Psoas muscle (tissue), 8 donors: Measurements from ENCODE around the gene NUDC. TPM values are rescaled to one million over a fixed set of nuclear protein-coding genes. Genes with fewer than 3 reads are reported as not detected.

Experiments
- ATAC-seq, 4 donors: fragments of 200-7000 bp; cut with Tn5 transposase; one replicate each; pipeline ENCODE4 v1.9.1; 2020; ENCODE audit warnings: moderate library complexity in 3 of 4, mild to moderate bottlenecking in 2 of 4
- DNase-seq, 2 donors: peaks; one replicate each; pipeline ENCODE4 v3.0.0-alpha.2; 2020
- H3K27ac ChIP-seq: fragments of 200-600 bp; one replicate; pipeline ENCODE4 v1.8.0; 2022
- H3K27me3 ChIP-seq, 3 donors: fragments of 200-600 bp in 1 of 3; one replicate each; pipeline versions ENCODE4 v1.6.1 to v1.8.0; 2013 to 2022; ENCODE audit warnings: low read length in 2 of 3, mild to moderate bottlenecking in 2 of 3, moderate library complexity in 1 of 3; ENCODE audit not compliant: insufficient read depth in 3 of 3
- H3K36me3 ChIP-seq, 2 donors: fragments of 200-600 bp in 1 of 2; one replicate each; pipeline versions ENCODE4 v1.6.1 to v1.8.0; 2013 to 2022; ENCODE audit warnings: low read depth in 1 of 2, mild to moderate bottlenecking in 1 of 2, moderate library complexity in 1 of 2; ENCODE audit not compliant: insufficient read depth in 1 of 2
- H3K4me1 ChIP-seq: fragments of 200-600 bp; one replicate; pipeline ENCODE4 v1.8.0; 2022
- H3K4me3 ChIP-seq: fragments of 200-600 bp; one replicate; pipeline ENCODE4 v1.8.0; 2022; ENCODE audit warnings: mild to moderate bottlenecking
- H3K9me3 ChIP-seq: fragments of 200-600 bp; one replicate; pipeline ENCODE4 v1.8.0; 2022
- WGBS, 3 donors: extraction: QIAGEN DNeasy Blood & Tissue Kit; methylation state at CpG; one replicate each; pipeline versions ENCODE4 v1.1.6 to v1.1.7; 2013; 5-methylcytosine and 5-hydroxymethylcytosine counted together
- intact Hi-C, 2 donors: fragments of 100-400 bp; cut with DNase I; formaldehyde crosslinking; loops; one replicate each; pipeline versions ENCODE4 v1.11.0 to v1.14.2; 2022
- polyA plus RNA-seq, 3 donors: library from polyadenylated mRNA; stranded (reverse); fragments of 200-250 nt; gene quantifications; one replicate each; pipeline ENCODE4 v1.2.3, GENCODE V29; 2013
- total RNA-seq, 4 donors: library from RNA; stranded (reverse); fragmentation: NEBNext Ultra II Directional in 2 of 4; extraction: Animal tissue kit (Norgen Biotek cat#: 25700) in 2 of 4; gene quantifications; one replicate each; pipeline versions ENCODE4 v1.2.1 to v1.2.4, GENCODE V29; 2021 to 2023
- TF ChIP-seq, protein P1 (sequence below): fragments of 200-600 bp; IDR thresholded peaks from one replicate; pipeline ENCODE4 v1.8.0; 2022; ENCODE audit warnings: antibody characterized with exemption
- donor health status: healthy with polysubstance abuse.
- donor health status: DM: no; HTN: no; CAD: no; lungs with moderate emphysema.
- donor health status: Bipolar disorder and iron deficiency.
- donor health status: healthy.
- donor health status: DM: yes; HTN: yes; CAD: no.
- donor health status: DM: no; HTN: no; CAD: no.
- donor health status: DM: no; HTN: no; CAD: no.
- donor health status: DM: yes; HTN: yes; CAD: no.

NUDC gene
- total and polyA plus RNA-seq, 7 donors, result 55.7 to 105 (median 65.5) TPM

DNA sequence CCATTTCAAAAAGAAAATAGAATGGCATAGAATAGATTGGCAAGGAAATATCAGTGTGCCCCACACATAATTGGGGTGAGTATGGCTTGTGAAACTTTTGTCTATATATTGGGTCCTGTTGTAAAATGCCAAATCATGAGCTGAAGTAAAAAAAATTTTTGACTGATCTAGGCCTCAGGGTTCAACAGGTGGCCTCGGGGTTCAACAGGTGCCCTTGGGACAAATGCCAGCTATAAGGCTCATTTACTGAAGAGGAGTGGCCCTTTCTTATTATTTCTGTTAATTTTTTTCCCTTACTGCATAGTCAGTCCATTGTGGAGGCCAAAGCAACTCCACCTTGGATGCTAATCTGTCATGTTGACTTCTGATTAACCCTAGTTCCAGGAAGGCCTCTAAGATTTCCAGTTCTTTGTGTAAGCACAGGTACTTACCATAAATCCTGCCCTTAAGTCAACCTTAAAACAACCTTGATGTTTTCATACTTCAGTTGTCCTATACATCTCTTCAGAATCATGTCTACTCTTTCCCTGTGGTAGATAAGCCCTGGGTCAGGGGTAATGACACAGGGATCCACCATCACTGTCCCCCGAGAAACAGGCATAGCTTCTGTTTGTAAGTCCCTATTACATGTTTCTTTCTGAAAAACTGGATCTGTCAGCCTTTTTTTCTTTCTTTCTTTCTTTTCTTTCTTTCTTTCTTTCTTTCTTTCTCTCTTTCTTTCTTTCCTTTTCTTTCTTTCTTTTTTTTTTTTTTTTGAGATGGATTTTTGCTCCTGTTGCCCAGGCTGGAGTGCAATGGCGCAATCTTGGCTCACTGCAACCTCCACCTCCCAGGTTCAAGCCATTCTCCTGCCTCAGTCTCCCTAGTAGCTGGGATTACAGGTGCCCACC lies 55.3 kb downstream of the NUDC start:
- TF ChIP-seq, protein P1, sequence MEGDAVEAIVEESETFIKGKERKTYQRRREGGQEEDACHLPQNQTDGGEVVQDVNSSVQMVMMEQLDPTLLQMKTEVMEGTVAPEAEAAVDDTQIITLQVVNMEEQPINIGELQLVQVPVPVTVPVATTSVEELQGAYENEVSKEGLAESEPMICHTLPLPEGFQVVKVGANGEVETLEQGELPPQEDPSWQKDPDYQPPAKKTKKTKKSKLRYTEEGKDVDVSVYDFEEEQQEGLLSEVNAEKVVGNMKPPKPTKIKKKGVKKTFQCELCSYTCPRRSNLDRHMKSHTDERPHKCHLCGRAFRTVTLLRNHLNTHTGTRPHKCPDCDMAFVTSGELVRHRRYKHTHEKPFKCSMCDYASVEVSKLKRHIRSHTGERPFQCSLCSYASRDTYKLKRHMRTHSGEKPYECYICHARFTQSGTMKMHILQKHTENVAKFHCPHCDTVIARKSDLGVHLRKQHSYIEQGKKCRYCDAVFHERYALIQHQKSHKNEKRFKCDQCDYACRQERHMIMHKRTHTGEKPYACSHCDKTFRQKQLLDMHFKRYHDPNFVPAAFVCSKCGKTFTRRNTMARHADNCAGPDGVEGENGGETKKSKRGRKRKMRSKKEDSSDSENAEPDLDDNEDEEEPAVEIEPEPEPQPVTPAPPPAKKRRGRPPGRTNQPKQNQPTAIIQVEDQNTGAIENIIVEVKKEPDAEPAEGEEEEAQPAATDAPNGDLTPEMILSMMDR, result no peak
- Histone ChIP-seq H3K4me3 (no peak overlapping the region), H3K27me3 (peaks cover 0 to 3% (median 0%) of the 10 kb centered on the region in 3 donors), H3K27ac (no peak overlapping the region), H3K36me3 (no peaks in the 10 kb centered on the region), H3K9me3 (no peaks in the 10 kb centered on the region), H3K4me1 (no peaks in the 10 kb centered on the region)
- WGBS, 3 donors, result 71 to 84% (median 77%) methylated on average over 3 of the region's 3 CpGs
- ATAC-seq (no peak), DNase-seq (no peak)
- intact Hi-C loops, result no loop called here

DNA sequence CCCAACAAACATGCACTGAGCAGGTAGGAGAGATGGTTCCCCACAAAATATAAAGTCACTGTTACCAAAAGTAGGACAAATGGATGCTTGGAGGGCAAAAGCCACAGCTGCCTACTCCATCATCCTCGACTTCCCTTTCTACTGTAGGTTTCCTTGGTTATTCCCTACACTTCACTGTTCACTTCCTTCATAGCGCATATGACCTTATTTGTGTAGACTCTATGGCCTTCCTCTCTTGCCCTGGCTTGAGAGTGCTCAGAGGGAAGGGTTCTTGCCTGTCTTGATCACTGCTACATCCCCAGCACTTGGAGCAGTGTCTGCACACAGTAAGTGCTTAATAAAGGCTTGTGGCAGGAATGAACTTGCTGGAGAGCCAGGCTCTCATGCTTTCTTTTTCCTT lies 57.4 kb downstream of the NUDC start:
- no peak for ATAC-seq
- intact Hi-C loops, result no loop called here
- H3K27ac ChIP-seq, result no peak overlapping the region

DNA sequence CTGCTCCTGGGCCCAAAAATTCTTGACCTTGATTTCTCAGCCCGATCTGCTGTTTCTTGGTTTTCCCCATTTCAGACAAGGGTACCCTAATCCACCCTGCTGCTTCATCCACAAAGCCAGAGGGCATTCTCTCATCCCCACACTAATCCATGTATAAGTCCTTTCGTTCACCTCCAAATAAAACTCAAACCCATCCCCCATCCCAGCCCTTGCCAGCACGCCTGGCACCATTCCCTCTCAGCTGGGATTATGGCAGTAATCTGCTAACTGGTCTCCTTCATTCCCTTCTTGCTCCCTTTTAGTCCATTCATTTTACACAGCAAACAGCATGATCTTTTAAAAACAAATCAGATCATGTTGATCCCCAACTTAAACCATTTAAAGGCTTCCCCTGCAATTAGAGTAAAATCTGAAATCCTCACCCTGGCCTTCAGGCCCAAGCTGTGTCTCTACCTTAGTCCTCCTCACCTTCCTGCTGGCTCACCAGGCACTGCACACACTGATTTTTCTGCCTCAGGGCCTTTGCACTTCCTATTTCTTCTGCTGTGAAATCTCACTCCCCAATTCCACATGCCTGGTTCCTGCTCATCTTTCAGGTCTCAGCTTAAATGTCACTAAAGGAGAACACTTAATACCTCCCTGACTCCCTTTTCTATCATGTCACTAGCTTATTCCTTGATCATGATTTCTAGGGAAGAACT lies 59.8 kb downstream of the NUDC start:
- intact Hi-C loops, result no loop called here
- TF ChIP-seq, protein P1, result no peak
- H3K27ac ChIP-seq, result no peak overlapping the region
- H3K4me1 ChIP-seq, result no peaks in the 10 kb centered on the region
- no peak for DNase-seq
- no peaks in the 10 kb centered on the region for H3K9me3 ChIP-seq
- no peak for ATAC-seq
- WGBS, 3 donors, result 48 to 64% (median 57%) methylated on average over 3 of the region's 3 CpGs
- H3K4me3 ChIP-seq, result no peak overlapping the region
- H3K36me3 ChIP-seq, result no peaks in the 10 kb centered on the region
- H3K27me3 ChIP-seq, result peaks cover 0 to 7% (median 7%) of the 10 kb centered on the region in 3 donors

More for the DNA sequence above, 57.4 kb downstream of the NUDC start:
- Histone ChIP-seq H3K27me3 (peaks cover 0 to 3% (median 0%) of the 10 kb centered on the region in 3 donors), H3K36me3 (no peaks in the 10 kb centered on the region), H3K9me3 (no peaks in the 10 kb centered on the region), H3K4me3 (no peak overlapping the region), H3K4me1 (no peaks in the 10 kb centered on the region)
- 49 to 60% (median 56%) methylated on average over 2 of the region's 2 CpGs for WGBS, 3 donors
- no peak for DNase-seq
- TF ChIP-seq, protein P1, result no peak

DNA sequence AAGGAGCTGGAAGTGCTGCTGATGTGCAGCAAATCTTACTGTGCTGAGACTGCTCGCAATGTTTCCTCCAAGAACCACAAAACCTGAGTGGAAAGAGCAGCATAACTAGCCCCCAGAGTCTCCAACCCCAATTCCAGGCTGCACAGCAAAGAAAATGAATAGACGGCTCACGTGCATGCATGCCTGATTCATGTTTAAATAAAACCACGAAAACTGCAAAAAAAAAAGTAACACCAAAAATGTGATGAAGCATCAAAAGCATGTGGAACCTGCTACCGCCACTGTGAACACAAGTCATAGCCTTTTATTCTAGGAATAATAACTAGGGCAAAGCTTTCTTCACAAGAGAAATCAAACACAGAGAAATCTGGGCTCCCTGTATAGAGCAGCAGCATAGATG lies 62.3 kb downstream of the NUDC start:
- TF ChIP-seq, protein P1, result no peak
- H3K4me3 ChIP-seq, result no peak overlapping the region
- DNase-seq (no peak), ATAC-seq (no peak)
- no peaks in the 10 kb centered on the region for H3K36me3 ChIP-seq
- 35 to 58% (median 43%) methylated on average over 5 of the region's 5 CpGs for WGBS, 3 donors
- H3K4me1 ChIP-seq, result no peaks in the 10 kb centered on the region
- H3K9me3 ChIP-seq, result no peaks in the 10 kb centered on the region
- peaks cover 0 to 7% (median 7%) of the 10 kb centered on the region in 3 donors for H3K27me3 ChIP-seq
- H3K27ac ChIP-seq, result no peak overlapping the region
- intact Hi-C loops, result no loop called here
